SIG-M5 (cell line): ENCODE data around the gene AGBL5.

Experiments
- DNase-seq: peaks from one replicate; lab custom pipeline; 2025; lab: John Stamatoyannopoulos, UW

AGBL5 gene

DNA sequence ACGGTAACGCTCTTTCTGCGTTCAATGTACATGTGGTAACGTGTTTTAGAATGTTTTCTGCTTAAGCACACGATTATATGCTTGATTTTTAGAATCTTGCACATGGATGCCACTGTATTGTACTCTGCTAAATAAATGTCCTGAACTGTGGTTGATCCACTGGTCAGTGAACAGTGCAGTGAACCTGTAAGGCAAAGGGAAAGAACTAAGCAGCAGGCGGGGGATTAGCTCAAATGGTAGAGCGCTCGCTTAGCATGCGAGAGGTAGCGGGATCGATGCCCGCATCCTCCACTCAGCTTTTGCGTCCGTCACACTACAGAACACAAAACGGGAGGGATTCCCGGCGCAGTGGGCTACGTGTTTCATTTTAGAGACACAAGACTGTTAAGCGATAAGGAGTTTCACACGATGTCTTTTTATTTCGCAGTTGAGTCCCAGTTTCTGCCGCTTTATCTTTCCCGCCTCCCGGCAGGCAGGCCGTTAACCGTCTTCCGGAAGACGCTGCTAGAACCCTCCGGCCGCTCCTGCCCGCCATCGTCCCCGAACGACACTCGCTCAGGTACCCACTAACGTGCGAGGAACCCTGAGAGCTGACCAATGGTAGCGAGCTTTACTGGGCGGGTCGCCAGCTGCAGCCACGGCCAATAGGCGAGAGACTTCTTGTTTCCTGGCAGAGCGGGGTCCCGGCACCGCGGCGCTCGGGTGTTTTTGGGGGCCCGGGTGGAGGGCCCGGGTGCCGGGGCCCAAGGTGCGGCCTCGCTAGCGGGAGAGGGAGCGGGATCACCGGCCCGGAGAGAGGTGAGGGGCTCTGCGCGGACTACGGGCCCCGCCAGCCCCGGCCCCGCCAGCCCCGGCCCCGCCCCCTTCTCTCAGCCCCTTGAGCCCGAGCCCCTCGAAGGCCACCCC, at the start of gene AGBL5:
TSS of gene AGBL5 (plus strand) at position 673 of the 906 bp plus-strand sequence. CDS start 1,291 bp downstream, outside the sequence.
- peak; percentile 84 for DNase-seq

DNA sequence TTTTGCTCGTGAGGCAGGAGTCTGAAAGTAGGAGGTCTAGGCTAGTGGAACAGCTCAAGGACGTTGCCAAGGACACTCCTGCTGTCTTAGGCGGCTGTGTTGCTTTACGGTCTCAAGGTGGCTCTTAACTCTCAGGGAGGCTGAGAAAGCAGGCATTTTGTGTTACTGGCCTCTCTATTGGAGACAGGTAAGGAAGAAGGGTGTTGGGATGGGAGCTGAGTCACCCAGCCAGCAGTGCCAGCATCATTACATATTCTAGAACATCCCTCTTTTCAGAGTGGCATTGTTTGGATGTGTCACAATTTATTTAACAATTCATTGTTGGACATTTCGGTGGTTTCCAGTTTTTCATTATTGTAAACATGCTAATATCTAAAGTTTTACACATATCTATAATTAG, 49.5 kb upstream of the AGBL5 start:
- DNase-seq: no peak

DNA sequence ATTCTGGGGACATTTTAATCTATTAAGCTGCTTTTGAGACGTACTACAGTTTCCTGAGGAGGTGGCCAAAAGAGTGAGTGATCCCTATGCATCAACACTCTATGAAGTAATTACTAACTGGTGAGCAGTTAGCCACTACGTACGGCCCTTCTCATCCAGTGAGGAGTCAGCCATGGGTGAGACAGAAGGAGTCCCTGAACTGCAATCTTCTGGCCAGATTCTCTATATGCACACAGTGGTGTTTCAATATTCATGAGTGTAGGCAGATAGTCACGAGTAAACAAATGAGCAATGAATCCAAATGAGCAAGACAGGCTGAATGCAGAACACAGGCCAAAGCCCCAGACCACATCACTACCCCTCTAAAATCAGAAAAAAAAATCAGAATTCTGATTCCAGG, 48.5 kb upstream of the AGBL5 start:
- no peak for DNase-seq

GRCh38 chr2:27003857-27004256, 47.6 kb upstream of the AGBL5 start:
- DNase-seq: no peak

DNA sequence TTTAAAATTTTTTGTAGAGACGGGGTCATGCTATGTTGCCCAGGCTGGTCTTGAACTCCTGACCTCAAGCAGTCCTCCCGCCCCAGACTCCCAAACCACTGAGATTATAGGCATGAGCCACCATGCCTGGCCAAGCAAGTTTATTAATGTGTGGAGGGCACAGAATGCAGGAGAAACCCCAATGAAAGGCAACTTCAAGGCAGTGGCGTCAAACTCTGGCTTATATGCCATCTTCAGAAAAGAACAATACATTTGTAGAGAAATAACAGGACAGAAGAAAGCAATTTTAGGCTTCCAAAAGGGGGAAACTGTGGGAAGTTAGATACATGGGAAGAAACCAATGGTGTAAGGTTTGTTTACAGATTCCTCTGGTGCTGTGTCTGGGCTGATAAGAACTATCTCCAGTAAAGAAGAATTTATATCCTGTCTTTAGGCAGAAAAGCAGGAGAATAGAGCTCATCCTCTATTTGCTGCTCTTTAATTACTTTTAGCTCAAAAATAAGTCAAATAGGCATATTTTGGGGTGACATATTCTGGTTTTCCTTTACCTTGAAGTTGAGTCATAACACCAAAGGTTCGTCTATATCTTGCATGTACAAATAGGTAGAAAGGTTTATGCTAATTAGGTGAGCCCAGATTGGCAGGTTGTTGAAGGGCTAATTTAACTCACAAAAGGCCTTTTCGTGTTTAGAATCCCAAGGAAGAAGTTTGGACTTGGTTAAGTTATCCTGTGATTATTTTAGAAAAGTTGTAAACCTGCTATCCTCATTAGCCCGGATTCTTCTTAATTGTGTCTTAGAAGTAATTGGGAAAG, 44.7 kb upstream of the AGBL5 start:
- DNase-seq: no peak

DNA sequence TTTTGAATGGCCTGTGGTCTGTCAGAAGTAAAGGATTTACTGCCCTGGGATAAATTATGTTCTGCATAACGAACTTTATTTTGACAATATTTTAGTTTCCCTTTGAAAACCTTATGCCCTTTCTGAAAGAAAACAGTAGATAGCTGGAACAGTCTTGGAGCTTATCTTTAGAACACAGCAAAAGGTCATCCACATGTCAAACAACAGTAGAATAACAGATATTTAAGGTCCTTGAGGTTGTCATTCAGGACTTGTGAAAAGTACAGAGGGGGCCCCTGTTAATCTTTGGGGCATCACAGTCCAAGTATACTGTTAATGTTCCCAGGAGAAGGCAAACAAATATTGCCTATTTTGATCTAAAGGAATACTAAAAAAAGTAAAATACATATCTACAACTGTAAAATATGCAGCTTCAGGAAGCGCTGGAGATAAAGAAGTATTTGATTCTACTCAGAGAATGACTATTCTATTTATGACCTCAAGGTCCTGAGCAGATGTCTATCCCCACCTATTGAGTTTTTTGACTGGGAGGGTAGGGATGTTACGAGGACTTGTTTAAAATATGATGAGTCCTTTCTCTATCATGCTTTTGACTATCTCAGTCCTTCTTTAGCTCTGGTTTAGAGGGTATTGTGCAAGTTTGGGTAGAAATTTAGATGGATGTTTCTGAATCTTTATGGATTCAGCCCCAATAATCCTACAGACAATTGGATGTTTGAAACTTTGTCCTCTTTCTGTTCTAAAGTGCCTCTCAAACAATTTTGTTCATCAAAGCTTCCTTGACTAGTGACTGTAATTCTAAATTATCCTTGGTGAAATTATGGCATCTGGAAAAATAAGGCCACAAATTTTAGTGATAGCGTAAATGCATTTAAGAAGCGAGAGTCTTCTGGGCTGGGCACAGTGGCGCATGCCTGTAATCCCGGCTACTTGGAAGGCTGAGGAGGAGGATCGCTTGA, 43.8 kb upstream of the AGBL5 start:
- DNase-seq: no peak

DNA sequence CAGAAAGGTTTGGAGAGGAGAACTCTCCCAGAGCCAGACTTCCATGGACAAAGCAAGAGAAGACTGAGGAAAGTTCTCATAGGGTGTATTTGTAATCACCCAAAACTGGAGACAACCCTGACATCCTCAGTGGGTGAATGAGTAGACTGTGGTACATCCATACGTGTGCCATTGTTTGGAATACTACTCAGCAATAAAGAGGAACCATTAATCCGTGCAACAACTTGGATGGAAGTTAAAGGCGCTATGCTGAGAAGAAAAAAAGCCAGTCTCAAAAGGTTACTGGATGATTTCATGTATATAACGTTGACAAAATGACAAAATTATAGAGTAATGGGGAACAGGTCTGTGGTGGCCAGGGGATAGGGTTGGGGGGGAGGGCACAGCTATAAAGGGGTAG, 42.8 kb upstream of the AGBL5 start:
- no peak for DNase-seq

DNA sequence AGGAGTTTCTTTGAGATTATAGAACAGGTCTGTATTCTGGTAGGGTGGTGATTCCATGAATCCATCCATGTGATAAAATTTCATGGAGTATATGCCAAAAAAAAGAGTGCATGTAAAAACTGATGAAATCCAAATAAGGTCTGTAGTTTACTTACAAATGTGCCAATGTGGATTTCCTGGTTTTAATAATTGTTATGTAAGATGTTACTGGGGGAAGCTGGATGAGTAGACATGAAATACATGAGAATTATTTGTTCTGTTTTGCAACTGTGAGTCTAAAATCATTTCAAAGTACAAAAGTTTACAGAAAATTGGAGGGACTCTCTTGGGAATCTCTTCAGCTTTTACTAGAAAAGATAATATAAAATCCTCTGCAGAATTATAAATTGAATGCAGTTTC, 42.4 kb upstream of the AGBL5 start:
- DNase-seq: no peak

- no peak for DNase-seq
Measured at GRCh38 chr2:27009716-27010115, 41.8 kb upstream of the AGBL5 start.

GRCh38 chr2:27010139-27010538, 41.3 kb upstream of the AGBL5 start:
- no peak for DNase-seq

DNA sequence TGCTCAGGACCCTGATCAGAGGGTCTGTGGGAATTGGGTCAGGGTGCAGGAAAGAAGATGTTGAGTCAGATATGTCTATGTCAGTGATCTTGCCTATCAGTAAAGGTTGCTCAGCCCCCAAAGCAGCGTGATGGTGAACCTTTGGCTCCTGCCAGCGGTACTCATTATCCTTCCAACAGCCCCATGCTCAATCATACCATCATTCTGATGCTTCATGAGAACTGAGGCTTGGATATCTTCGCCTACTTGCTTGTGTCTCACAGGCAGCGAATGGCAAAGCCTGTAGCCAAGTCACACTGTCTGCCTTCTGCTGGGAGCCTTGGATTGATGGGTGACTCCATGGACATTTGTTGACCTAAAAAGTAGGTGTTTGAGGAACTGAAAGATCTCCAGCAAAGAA, 37.7 kb upstream of the AGBL5 start:
- no peak for DNase-seq

GRCh38 chr2:27014771-27015433, 36.6 kb upstream of the AGBL5 start:
- DNase-seq: no peak

GRCh38 chr2:27016801-27017325, 34.6 kb upstream of the AGBL5 start:
- no peak for DNase-seq

DNA sequence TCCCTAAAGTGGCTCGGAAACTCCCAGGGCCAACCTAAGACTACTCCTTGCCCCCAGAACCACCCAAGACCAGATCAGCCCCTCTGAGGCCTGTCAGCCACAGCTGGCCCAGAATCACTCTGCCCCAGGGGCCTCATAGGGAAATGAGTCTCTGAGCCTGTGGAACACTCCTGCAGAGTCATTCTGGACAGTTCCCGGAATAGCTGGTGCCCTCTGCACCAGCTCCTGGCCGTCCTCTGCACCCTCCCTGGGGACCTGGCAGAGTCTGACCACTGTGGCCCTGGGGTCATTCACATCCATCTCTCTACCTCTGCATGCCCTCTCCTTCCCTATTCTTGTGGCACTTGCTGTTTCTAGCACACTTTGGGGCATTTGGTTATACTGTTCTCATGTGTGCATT, 33.3 kb upstream of the AGBL5 start:
- no peak for DNase-seq

DNA sequence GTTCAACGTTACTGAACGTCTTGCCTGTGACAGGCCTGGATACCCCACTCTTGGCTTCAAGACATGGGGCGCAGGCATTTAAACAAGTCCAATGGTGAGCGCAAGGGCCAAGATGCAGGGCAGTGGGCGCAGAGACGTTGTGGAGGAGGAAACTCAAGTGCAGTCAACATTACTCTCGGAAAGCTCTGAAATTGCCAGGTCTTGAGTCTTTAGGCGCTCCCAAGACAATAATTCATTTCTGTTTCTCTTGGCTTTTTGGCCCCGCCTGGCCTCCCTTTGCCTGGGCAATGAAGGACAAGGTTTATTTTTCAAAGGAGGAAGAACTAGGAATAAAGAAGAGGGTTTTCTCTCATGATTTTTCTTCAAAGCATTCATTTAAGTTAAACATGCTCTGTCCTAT, 32.0 kb upstream of the AGBL5 start:
- no peak for DNase-seq

GRCh38 chr2:27019931-27020855, 31.3 kb upstream of the AGBL5 start:
- no peak for DNase-seq

GRCh38 chr2:27021253-27022049, 30.0 kb upstream of the AGBL5 start:
- no peak for DNase-seq

DNA sequence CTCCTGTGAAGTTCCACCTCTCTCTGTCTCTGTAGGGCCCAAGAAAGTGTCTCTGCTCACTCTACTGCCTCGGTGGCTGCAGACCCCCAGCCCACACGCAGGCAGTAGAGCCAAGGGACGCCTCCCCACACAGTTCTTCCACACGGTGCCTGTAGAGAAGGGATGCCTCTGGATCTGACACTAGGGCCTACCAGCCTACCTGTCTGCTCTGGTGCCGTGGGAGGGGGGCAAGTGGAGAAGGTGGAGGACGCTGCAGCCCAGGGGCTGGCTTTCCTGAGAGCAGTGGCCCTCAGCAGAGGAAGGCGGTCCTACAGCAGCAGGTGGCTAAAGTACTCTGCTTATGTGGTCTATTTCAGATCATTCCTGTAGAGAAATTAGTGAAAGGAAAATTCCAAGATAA, 27.7 kb upstream of the AGBL5 start:
- DNase-seq: no peak

DNA sequence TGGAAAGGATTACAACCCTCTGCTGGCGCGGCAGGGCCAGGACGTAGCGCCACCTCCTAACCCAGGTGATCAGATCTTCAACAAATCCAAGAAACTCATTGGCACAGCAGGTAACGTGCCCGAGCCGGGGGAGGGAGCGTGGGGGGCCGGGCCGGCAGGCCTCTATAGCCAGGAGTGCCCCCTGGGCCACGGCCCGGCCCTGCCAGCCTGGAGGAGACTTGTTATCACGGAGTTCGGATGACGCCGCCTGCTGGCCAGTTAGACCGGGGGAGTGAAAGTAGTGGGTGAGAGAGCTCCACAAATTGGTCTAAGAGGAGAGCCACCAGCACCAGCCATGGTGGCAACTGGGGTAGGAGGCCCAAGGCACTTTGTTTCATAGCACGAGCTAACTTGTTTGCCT, 27.3 kb upstream of the AGBL5 start:
- no peak for DNase-seq
